ELR (cell line): Measurements from ENCODE around the gene CCDC184.

ENCODE experiments used
- DNase-seq: peaks from one replicate; pipeline ENCODE4 v3.0.0-alpha.2; 2015; ENCODE audit warnings: low read depth

The CCDC184 gene

DNA sequence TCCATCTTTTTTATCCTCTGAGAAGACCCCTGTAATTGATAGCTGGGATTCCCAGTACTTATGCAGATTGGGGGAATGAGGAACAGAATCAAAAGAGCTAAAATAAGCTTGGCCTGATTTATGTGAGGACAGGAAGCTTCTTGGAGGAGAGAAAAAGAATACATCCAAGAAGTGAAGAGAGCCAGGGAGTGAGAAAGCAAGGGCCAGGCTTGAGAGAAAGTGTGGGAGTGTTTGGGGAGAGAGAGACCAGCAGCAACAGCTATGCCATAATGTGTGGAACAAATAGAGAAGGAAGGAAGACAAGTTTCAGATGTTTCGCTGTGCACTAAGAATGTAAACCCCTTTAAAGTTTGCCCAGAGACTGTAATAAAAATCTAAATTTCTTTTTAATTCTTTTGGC, 4.0 kb upstream of the CCDC184 start:
- DNase-seq = no peak

DNA sequence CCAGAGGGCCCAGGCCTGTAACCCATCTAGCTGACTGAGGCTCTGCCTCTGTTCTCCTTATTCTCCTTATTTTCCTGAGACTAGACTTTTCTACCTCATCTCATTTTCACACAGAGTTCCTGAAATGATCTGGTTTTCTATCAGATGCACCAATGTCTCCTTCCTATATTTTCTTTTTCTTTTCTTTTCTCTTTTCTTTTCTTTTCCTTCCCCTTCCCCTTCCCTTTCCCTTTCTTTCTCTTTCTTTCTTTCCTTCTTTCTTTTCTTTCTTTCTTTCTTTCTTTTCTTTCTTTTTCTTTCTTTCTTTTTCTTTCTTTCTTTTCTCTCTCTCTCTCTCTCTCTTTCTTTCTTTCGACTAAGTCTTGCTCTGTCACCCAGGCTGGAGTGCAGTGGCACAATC, 3.0 kb upstream of the CCDC184 start:
- no peak for DNase-seq

DNA sequence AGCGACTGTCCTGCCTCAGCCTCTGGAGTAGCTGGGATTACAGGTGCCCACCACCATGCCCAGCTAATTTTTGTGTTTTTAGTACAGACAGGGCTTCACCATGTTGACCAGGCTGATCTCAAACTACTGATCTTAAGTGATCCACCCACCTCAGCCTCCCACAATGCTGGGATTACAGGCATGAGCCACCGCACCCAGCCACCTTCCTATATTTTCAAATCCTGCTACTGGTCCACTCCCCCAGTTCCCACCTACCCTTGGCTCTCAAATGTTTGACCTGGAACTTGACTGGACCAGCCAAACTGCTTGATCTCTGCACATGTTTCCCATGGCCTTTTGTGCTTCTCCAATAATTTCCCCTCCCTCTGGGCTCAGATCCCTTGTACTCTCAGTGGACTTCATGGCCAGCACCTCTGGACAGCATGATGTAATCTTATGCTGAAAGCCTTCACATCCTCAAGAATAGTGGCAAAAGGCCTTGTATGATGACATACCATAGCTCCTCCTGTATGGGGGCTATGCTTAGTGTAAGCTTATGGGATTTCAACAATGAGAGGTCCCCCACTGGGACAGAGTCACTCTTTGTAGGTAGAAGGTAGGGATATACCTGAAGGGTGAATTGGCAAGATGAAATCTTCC, 2.5 kb upstream of the CCDC184 start:
- DNase-seq = no peak

DNA sequence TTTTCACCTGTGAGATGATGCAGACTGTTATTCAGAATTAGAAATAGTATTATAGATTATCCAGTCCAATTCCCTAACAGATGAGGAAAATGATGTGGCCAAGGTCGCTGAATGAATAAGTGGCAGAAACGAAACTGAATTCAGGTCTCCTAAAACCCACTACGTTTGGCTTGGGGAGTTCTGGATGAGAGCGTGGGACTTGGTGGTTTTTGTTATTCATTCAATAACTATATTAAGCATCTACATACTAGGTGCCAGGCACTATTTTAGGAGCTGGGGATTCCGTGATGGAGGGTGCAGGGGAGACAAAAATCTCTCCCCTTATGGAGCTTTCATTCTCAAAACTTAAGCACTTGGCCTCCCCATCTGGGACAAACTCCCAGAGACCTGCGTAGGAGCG, 813 bp upstream of the CCDC184 start:
- DNase-seq = no peak

DNA sequence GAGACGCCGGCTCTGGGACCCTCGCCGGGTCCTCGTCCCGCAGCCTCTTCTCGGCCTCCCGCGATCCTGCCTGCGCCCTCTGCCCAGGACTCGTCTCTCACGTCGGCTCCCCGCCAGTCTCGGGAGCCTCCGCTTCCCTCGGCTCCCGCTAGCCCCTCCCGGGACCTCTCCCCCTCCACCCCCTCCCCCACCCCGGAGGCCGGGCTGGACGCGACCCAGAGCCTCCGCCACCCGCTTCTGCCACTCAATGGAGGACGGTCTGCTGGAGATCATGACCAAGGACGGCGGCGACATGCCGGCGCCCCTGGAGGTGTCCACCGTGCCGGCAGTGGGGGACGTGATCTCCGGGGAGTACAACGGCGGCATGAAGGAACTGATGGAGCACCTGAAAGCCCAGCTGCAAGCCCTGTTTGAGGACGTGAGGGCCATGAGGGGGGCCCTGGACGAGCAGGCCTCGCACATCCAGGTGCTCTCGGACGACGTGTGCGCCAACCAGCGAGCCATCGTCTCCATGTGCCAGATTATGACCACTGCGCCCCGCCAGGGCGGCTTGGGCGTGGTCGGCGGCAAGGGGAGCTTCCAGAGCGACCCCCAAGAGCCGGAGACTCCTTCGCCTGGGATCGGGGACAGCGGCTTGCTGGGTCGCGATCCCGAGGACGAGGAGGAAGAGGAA, 568 bp downstream of the CCDC184 start:
- DNase-seq = no peak

DNA sequence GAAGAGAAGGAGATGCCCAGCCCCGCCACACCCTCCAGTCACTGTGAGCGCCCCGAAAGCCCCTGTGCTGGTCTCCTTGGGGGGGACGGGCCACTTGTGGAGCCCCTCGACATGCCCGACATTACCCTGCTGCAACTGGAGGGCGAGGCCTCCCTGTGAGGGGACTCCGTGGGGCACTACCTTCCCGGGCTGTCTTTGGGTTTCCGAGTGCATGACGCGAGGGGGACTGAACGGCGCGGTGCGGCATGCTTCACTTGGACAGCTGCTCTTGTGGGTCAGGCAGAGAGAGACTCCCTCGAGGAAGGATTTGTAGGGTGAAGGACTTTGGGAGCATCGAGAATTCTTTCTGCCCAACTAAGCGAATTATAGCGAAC, 1.1 kb downstream of the CCDC184 start:
- DNase-seq = no peak

DNA sequence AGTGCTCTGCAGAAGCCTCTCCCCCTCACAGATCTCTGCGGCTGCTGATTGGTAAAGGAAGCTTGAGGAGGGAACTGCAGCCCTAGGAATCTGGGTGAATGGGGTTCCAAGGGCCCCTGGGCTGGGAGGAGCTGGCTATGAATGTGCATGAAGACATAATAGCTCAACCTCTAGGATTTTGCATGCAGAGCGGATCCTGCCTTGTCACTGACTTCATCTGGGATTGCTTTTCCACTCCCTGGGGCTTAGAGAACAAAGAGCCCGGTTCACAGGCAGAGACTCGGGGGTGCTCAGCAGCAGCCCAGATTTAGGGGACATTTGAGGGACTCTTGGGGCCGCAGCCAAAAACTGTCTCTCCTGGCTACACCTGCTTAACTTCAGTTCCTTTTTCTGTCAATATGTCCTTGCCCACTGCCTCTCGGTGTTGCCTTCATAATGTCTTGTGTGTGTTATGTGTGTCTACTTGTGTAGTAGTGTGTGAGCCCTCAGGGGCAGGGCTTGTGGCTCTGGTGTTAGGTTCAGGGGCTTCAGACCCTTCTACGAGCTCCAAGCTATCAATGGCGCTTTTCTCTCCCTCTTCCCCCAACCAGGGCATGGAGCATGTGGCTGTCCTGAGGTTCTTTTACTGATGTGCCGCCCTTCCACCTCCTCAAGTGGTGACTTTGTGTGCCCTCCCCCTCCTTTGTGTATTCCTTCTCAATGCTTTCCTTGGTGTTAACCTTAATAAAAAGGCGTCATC, 1.9 kb downstream of the CCDC184 start:
- peak; percentile 41 for DNase-seq

DNA sequence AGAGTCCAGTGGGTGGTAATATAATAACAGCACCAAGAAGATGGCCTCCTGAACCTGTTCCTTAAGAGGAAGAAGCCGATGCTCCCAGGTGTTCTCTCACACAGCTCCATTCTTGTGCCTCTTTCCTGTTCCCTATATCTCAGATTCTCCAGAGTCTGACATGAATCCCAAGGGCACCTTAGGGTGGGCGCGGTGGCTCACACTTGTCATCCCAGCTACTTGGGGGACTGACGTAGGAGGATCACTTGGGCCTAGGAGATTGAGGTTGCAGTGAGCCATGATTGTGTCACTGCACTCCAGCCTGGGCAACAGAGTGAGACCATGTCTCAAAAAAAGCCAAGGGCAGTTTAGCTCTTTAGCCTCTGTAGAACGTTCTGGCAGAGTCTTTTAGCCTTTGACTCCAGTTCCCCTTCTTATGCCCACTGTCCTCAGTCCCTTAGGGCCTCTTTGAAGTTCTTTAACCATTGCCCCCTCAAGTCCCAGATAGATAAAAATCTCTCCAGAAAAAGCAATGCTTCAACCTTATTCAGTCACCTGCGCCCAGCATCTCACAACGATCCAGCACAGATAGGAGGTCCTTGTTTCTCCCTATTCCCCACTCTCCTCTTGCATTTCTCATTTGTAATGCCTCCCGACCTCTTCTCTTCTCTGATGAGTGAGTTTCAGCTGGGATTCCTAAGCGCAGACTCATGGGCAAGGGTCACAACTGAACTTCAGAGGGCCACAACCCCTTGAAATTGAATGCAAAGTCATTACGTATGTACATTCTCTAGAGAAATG, 4.7 kb downstream of the CCDC184 start:
- peak; percentile 46 for DNase-seq

DNA sequence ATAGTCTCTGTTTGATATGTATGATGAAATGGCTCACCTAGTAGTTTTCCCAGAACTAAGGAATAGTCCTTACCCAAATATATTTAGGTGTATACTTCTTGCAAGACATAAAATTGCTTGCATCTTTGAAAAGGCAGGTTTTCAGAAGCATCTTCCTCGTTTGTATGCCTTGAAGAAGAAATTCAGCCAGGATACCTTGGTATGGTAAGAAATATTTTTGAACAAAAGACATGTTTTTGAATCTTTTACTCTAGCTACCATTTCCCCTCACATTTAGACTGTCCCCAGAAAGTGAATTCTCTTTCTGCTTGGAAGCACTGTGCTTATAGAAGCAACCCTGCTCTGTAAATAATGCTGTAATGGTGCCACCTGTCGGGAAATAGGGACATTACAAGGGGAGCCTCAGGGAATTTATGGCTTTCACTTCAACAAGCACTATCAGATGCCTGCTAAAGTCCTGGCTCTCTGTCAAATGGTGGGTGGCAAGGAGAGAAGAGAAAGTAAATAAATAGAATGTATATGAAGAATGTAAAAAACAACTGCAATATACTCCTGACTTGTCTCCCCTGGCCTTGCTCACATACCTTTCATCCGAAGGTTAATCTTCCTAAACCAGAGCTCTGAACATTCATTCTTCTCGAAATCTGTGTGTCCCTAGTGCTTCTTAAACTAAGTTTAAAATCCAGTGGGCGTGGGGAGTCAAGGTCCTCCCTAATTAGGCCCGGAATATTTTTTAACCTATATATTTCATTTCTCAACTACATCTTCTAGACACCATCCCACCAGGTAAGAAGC, 6.1 kb downstream of the CCDC184 start:
- peak; percentile 70 for DNase-seq

DNA sequence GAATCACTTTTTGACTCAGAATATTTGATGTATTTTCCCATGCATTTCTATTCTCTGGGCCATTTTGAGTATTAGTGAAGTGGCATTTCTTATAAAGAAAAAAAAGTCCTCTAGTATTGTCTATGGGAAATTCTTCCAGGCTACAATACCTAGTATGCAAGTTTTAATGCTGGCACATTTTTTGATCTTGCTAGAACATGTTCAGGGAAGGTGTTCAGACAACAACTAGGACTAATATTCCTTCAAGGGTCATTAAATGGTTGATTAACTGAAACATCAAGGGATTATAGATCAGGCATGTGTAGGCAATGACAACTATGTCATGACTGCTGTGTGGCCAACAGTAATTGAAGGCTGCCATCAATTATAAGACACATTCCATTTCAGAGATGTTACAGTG, 7.7 kb downstream of the CCDC184 start:
- no peak for DNase-seq

DNA sequence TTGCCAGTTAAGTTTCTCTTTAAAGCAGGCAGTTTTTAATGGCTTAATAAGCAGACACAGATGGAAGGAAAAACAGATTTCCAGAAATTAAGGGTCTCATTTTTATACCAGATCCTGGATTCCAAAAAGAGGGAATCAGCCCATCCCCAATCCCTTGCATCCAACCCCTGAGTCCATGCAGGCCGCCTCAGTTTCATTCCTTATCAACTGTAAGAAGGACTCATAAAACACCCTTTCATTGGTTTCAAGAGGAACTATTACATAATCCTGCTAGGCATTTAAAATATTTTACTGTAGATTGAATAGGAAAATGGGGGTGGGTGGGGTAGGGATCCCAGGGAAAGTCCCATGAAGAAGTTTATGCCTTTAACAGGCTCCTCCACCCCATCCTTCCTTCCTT, 9.4 kb downstream of the CCDC184 start:
- DNase-seq = no peak

DNA sequence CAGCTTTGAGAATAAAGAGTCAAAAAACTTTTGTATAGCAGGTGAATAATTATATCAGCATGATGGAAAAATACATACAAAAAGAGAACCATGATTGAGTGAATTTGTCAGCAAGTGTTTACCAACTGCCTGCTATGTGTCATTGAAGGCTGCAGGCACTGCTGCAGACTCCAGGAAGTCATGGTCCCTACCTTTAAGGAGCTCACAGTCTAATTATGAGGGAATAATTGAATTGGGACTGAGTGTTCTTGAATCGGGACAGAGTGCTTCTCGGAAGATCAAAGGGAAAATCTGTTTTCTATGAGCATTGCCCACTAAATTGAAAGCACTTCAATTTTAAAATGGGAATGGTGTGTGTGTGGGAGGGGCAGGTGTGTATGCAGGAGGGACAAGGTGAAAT, 10.2 kb downstream of the CCDC184 start:
- no peak for DNase-seq

DNA sequence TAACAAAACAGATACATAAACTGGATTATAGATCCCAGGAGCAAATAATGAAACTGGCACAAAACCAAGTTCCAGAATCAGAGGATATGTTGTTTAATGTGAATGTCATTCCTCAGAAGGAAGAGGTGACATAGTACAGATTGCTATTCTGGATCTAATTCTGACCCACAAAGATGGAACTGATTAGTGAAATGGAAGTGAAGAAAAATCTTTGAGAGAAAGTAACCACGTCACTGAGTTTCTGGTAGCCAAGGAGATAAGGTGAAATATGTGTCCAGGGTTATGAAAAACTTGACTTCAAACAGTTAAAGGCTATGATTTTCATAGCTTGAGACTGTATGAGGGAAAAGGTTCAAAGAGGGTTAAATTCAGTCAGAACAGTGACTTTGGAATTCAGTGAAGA, 11.4 kb downstream of the CCDC184 start:
- no peak for DNase-seq

DNA sequence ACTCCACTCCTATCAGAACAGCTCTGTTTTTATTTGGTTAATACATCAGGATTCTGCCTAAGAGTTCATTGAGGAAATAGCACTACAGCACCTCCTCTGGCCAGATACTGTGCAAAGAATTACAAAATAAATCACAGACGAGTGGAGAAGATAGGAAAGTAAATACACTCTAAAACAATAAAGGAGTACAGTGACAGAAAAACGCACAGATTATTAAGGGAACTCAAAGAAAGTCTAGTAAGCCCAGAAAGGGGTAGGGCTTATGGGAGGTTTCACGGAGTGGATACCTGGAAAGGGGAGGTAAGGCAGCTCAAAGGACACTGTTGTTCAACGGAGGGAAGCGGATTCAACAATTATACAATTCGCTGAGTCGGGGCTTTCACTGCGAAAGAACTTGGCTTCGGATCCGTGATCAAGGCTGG, 14.1 kb downstream of the CCDC184 start:
- peak; percentile 55 for DNase-seq

DNA sequence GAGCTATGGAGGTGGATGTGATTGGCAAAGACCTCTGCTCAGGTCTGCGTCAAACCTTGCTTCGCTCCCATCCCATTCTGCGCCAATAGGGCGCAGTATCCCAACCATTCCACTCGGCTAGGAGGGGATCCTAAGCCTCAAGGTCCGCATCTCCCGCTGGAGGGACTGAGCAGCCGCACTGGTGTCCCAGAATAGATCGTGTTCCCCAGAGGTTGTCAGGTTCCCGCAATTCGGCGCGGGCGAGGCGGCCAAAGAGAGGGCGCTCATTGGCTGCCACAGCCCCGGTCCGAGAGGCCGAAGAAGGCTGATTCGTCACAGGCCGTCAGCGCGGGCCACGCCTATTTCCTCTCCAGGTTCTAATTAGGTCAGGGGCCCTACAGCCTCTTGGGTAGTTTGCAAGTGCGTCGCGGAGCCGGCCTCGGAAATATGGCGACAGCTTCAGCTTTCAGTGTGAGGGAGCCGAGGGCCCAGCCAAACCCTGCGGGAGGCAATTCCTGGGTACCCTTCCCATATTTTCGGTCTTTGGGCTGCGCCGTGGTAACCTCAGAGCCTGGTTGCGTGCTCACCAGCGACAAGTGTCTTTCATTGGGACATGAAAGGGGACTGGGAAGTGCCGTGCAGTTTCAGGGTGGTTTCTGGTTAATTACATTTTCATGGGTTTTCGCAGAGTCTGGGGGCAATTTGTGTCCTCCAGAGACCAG, 14.7 kb downstream of the CCDC184 start:
- peak; percentile 92 for DNase-seq

DNA sequence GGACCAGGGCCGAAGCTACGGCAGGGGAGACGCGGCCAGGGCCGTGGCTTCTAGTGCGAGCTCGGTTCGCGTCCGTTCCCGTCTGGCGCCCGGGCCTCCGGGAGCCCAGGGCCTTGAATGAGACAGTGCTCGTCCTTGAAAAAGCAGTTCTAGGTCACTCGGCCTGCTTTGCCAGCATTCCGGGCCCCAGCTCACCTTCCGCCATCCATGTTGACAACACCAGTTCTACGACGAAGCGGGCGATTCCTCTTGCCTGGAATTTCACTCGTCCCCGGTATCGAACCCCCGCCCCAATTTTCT, 15.2 kb downstream of the CCDC184 start:
- DNase-seq = peak; percentile 20

DNA sequence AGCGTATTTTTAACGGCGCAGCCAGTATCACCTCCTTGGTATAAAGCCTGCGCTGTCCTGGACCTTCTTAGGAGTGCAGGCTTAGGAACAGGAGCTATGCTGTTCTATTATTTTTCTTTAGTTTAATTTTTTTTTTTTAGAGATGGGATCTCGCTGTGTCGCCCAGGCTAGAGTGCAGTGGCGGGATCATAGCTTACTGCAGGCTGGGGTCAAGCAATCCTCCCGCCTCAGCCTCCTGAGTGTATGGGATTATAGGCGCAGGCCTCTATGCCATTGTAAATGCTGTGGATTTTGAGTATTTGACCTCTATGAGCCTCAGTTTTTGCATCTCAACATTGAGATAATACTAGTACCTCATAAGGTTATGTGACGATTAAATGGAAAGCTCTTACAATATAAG, 15.5 kb downstream of the CCDC184 start:
- no peak for DNase-seq

DNA sequence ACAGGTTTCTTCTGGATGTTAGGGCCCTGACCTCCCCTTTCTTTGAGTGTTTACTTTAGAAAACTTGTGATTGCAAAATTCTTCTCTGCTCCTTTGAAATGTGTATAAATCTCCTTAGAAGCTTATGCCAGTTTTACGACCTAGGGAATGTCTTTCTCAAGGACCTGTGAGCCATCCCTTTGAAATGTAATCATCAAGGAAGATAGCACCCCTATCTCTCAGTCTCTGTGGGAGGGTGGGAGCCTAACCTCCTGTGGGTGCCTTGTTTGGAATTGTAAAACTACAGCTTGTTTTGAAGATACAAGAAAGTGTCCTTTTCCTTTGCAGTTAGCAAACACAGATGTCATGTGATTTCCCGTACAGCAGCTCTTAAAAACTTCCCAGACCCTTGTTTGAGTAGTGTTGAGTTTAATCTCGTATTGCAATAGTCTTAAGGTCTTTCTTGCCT, 16.4 kb downstream of the CCDC184 start:
- peak; percentile 8 for DNase-seq

DNA sequence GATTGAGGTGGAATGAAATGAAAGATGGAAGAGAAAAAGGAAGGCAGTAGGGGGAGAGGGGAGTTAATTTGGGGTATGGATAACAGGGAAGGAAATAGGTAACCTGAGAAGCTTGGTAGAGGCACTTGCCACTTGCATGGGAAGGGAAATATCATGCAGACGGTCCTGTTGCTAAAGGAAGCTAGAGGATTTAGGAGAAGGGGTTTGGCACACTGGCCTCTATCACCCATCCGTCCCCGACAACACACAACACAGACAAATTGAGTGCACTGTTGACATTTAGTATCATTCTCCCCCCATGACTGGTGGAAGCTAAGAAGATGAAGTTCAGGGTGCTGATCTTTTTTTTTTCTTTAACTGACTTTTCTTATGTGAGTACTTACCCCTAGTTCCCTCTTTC, 17.6 kb downstream of the CCDC184 start:
- no peak for DNase-seq

DNA sequence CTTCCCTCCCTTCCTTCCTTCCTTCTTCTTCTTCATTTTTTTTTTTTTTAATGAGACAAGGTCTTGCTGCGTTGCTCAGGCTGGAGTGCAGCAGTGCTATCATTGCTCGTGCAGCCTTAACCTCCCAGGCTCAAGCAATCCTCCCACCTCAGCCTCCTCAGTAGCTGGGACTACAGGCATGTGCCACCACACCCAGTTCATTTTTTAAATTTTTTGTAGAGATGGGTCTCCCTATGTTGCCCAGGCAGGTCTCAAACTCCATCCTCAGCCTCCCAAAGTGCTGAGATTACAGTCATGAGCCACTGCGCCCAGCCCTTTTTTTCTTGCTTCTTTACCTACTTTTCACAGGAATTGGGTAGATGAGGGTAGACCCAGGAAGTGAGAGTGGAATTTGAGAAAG, 18.1 kb downstream of the CCDC184 start:
- no peak for DNase-seq

DNA sequence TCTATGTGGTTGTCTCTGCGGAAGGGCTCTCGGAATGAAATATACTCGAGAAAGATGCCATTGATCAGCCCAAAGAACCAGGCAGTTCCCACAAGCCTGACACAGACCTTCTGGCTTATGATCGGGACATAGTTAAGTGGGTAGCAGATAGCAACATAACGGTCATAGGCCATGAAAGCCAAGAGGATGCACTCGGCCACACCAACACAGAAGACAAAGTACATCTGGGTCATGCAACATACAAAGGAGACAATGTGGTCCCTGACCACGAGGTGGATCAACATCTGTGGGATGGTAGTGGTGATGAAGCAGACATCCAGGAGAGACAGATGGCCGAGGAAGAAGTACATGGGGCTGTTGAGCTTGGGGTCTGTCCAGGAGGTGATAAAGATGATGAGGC, 19.3 kb downstream of the CCDC184 start:
- no peak for DNase-seq
